ENCODE data around the gene PHACTR1.

GRCh38 chr6:12748411-12748810 lies 31.8 kb downstream of the PHACTR1 start:
- TF ChIP-seq POLR2A (IDR thresholded peaks at IDR 0.05; ENCODE audit: low read depth, low read length) (no peak), TAF1 (IDR thresholded peaks at IDR 0.05; ENCODE audit: borderline replicate concordance, low read depth, low read length) (no peak)

All from GM12892 (cell line).